Astrocyte of the cerebellum (primary cell): ENCODE data around the gene CNTNAP2.

Experiments
- DNase-seq: peaks from one replicate; pipeline ENCODE4 v3.0.0-alpha.2; 2011; ENCODE audit warnings: low read depth
- H3K4me3 ChIP-seq: 2 replicates; pipeline ENCODE4 v1.5.1; 2011; ENCODE audit warnings: mild to moderate bottlenecking, low read depth, low read length, moderate library complexity
- in situ Hi-C: cut with HindIII; loops from 2 replicates; pipeline ENCODE4 v1.10.0; 2017; ENCODE audit warnings: low sequenced_read_pairs
- TF ChIP-seq, protein P1 (sequence below): IDR thresholded peaks from 2 replicates; pipeline ENCODE4 v1.5.1; 2012; ENCODE audit warnings: low read length, low read depth, moderate library complexity, mild to moderate bottlenecking; ENCODE audit errors: missing control alignments

The CNTNAP2 gene

DNA sequence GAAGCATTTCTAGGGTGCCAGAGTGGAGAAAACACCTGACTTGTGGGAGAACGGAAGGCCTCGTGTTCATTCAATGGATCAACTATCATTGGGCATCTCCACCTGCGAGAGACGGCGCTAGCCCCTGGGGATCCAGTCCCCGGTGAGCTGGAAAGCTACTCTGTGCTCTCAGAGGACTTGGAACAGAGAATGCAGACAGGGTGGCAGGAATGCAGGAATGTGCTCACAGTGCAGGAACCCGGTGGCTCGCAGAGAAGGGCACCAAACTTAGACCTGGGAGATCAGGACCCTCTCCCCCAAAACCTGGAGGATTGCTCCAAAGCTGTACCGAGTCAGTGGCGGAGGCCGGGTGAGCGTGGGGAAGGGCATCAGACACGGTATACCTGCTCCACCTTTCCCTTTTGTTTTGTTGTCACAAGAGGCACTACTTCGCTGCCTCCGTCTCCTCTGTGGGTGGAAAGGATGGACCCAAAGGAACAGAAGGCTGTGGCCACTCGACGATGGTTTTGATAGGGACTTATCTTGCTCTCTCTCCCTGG, 1905.0 kb downstream of the CNTNAP2 start:
- TF ChIP-seq, protein P1, sequence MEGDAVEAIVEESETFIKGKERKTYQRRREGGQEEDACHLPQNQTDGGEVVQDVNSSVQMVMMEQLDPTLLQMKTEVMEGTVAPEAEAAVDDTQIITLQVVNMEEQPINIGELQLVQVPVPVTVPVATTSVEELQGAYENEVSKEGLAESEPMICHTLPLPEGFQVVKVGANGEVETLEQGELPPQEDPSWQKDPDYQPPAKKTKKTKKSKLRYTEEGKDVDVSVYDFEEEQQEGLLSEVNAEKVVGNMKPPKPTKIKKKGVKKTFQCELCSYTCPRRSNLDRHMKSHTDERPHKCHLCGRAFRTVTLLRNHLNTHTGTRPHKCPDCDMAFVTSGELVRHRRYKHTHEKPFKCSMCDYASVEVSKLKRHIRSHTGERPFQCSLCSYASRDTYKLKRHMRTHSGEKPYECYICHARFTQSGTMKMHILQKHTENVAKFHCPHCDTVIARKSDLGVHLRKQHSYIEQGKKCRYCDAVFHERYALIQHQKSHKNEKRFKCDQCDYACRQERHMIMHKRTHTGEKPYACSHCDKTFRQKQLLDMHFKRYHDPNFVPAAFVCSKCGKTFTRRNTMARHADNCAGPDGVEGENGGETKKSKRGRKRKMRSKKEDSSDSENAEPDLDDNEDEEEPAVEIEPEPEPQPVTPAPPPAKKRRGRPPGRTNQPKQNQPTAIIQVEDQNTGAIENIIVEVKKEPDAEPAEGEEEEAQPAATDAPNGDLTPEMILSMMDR: no peak
- DNase-seq: no peak
- in situ Hi-C loops: no loop called here
- H3K4me3 ChIP-seq: no peak overlapping the region

DNA sequence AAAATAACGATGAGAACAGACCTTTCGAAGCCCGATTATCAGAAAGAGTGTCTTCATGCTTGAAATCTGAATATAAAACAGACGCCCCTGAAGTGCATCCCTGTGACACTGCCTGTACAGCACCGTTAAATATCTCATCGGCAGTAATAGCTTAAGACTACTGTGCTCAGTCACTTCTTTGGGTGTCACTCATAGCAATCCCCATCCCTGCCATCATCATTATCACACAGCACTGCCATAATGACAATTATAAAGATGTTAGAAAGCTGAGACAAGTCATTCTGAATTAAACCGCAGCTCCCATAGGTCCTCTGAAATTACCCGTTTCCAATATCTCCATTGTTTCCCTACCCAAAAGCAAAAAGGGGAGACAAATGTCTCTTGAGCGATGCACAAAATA, 1906.2 kb downstream of the CNTNAP2 start:
- DNase-seq: no peak
- H3K4me3 ChIP-seq: no peak overlapping the region
- in situ Hi-C loops: no loop called here
- TF ChIP-seq, protein P1: no peak

DNA sequence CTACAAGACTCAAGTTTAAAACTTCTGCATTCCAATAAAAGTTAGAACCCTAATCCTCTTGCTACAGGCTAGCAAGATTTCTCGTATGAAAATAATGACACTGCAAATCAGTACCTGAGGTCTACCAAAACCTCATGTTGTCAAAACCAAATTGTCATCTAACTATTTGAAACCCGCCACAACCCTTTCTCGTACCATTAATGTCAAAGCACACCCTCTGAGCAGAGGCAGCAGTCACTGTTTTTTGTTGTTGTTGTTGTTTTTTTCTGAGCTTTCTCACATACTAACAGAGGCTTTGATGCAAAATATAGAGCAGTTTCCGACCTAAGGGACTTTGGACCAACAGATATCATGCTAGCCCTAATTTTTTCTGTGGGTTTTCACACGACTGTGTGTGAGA, 1910.1 kb downstream of the CNTNAP2 start:
- TF ChIP-seq, protein P1: no peak
- in situ Hi-C loops: no loop called here
- DNase-seq: no peak
- no peak overlapping the region for H3K4me3 ChIP-seq

DNA sequence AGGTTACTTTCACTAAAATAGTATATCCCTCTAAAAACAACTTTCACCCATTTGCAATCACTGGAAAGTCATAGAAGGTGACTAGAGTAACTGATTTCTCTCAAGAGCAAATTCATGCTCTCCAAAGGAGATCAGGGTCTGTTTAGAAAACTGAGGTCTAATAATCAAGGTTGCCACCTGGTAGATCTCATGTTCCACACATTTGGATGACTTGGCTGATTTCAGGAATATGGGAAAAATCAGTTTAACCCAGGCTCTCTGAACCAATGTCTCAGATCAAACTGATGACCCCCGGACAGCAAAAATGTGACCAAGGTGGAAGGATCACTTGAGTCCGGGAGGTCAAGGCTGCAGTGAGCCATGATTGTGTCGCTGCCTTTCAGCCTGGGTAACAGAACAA, 1911.6 kb downstream of the CNTNAP2 start:
- in situ Hi-C loops: no loop called here
- no peak overlapping the region for H3K4me3 ChIP-seq
- TF ChIP-seq, protein P1: no peak
- no peak for DNase-seq

DNA sequence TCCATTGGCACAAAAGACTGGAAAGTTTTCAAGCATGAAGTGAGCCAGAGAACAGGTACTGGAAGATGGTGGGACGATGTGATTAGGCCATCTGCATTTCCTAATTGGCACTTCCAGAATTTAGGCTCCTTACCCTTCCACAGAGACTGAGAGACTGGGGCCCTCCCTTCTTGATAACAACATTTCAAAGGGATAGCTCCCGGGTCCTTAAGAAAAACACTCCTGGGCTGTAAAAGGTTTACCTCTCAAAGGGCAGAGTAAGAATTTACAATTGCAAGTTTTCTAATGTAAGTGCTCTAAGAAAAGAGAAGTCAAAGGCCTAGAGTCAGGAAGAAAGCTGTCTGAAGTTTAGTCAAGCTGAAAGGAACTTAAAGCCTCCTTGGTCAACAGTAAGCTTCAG, 1914.4 kb downstream of the CNTNAP2 start:
- TF ChIP-seq, protein P1: no peak
- no peak for DNase-seq
- no peak overlapping the region for H3K4me3 ChIP-seq
- in situ Hi-C loops: no loop called here

DNA sequence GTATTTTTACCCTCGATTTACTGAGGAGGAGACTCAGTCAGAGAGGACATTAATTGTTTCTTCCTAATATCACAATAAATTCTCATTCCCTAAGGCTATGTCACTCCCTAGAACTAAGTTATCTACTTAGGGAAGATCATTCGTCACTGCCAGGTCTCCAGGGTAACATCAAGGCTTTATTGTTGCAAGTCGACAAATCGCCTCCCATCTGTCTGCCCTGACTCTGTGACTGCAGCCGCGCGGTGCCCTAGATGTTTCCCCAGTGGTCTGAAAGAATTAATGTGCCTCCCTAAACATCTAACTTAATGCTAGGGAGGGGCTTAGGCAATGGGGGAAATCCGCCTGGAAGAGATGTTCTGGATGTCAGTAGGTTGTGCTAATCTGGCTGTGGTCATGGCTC, 1915.2 kb downstream of the CNTNAP2 start:
- DNase-seq: no peak
- in situ Hi-C loops: no loop called here
- TF ChIP-seq, protein P1: no peak
- no peak overlapping the region for H3K4me3 ChIP-seq

DNA sequence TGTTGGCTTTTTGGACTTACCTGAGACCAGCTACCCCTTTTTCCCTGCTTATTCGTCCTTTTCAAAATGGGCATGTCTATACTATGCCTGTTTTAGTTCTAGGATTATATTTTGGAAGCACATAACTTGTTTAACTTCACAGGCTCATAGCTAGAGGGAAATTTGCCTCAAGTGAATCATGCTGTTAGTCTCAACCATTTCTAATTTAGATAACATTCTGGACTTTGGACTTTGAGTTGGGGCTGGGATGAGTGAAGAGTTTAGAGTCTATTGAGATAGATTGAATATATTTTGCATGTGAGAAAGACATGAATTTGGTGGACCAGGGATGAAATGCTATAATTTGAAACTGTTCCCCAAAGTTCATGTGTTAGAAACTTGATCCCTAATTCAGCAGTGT, 1919.3 kb downstream of the CNTNAP2 start:
- H3K4me3 ChIP-seq: no peak overlapping the region
- DNase-seq: no peak
- TF ChIP-seq, protein P1: no peak
- in situ Hi-C loops: no loop called here
